HEK293T (cell line): ENCODE results near the gene CAMK1.

ENCODE experiments used
- FOXA1 ChIP-seq: fragments of 450-650 bp; IDR thresholded peaks from 2 replicates; pipeline ENCODE4 v1.6.1; 2016; ENCODE audit warnings: mild to moderate bottlenecking
- FOXM1 ChIP-seq: fragments of 450-650 bp; IDR thresholded peaks from 2 replicates; pipeline ENCODE4 v1.6.1; 2017; ENCODE audit warnings: mild to moderate bottlenecking, borderline replicate concordance
- L3MBTL2 ChIP-seq: fragments of 450-650 bp; conservative IDR thresholded peaks from 2 replicates; pipeline ENCODE4 v1.6.1; 2016; ENCODE audit warnings: mild to moderate bottlenecking
- SP1 ChIP-seq: fragments of 450-650 bp; IDR thresholded peaks from 2 replicates; pipeline ENCODE4 v1.6.1; 2017

DNA sequence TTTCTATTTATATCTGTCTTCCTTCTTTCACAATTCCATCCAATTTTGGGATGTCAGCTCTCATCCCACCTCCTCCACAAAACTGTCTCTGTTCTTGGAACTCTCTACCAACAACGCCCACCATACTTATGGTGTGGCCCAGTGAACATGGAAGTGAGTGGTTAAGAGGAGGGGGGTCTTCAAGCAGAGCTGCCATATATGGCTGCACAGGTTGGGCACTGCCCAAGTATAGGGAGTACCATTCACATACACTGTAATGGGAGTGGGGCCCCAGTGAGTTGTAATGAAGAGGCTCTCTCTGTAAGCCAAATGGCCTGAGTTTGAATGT lies 7.9 kb upstream of the CAMK1 start:
- TF ChIP-seq FOXA1 (no peak), FOXM1 (no peak), L3MBTL2 (no peak), SP1 (no peak)
